Caco-2 (cell line): ENCODE measurements around the gene MRPS23. TPM values are rescaled to one million over a fixed set of nuclear protein-coding genes. Genes with fewer than 3 reads are reported as not detected.

ENCODE experiments used
- BruUV-seq: library from RNA; stranded (reverse); fragments of 400-500 nt; replicated peaks from 2 replicates; lab custom pipeline; 2021; lab: Mats Ljungman, UMichigan
- CTCF ChIA-PET: fragments of 300-600 bp; sonication (Branson Sonifier 250); formaldehyde crosslinking; loops from one replicate; lab custom pipeline; 2022; ENCODE audit warnings: antibody characterized with exemption; lab: Charles Lee
- POLR2A ChIA-PET: fragments of 300-600 bp; sonication (Branson Sonifier 250); formaldehyde crosslinking; loops from one replicate; lab custom pipeline; 2022; ENCODE audit warnings: antibody characterized with exemption; lab: Charles Lee
- DNase-seq, 2 experiments: peaks; one replicate each; pipeline versions ENCODE4 v3.0.0 to v3.0.0-alpha.2; 2020 to 2022
- H3K27me3 ChIP-seq: replicated peaks from 2 replicates; pipeline ENCODE4 v1.6.0; 2011; ENCODE audit warnings: low read length; ENCODE audit not compliant: control insufficient read depth, insufficient read depth
- H3K36me3 ChIP-seq: 2 replicates; pipeline ENCODE4 v1.5.1; 2011; ENCODE audit warnings: low read length; ENCODE audit not compliant: control insufficient read depth, insufficient read depth
- H3K4me1 ChIP-seq: fragments of 250-450 bp; sonication (Bioruptor Pico); 2 replicates; pipeline ENCODE4 v1.5.1; 2020; ENCODE audit warnings: mild to moderate bottlenecking
- H3K4me3 ChIP-seq: 2 replicates; pipeline ENCODE4 v1.5.1; 2011; ENCODE audit warnings: low read depth, mild to moderate bottlenecking, control low read depth, low read length
- H3K9me3 ChIP-seq: fragments of 250-450 bp; sonication (Bioruptor Pico); 2 replicates; pipeline ENCODE4 v1.5.1; 2020; ENCODE audit warnings: mild to moderate bottlenecking, moderate library complexity
- H3K27ac Mint-ChIP-seq: one replicate; pipeline ENCODE4 v1.8.0; 2022; ENCODE audit warnings: mixed read lengths; ENCODE audit not compliant: unreplicated experiment
- H3K27me3 Mint-ChIP-seq: one replicate; pipeline ENCODE4 v1.8.0; 2022; ENCODE audit warnings: mixed read lengths; ENCODE audit not compliant: insufficient read depth, unreplicated experiment
- H3K36me3 Mint-ChIP-seq: one replicate; pipeline ENCODE4 v1.8.0; 2022; ENCODE audit warnings: mild to moderate bottlenecking, mixed read lengths; ENCODE audit not compliant: insufficient read depth, unreplicated experiment
- H3K4me1 Mint-ChIP-seq: one replicate; pipeline ENCODE4 v1.8.0; 2022; ENCODE audit warnings: low read depth, mixed read lengths; ENCODE audit not compliant: unreplicated experiment
- H3K4me3 Mint-ChIP-seq: one replicate; pipeline ENCODE4 v1.8.0; 2022; ENCODE audit warnings: mild to moderate bottlenecking, moderate library complexity, mixed read lengths; ENCODE audit not compliant: unreplicated experiment
- H3K9me3 Mint-ChIP-seq: one replicate; pipeline ENCODE4 v1.8.0; 2022; ENCODE audit warnings: mixed read lengths; ENCODE audit not compliant: unreplicated experiment
- intact Hi-C: fragments of 100-400 bp; cut with micrococcal nuclease; formaldehyde crosslinking; loops from one replicate; pipeline ENCODE4 v1.10.0; 2022; ENCODE audit not compliant: unreplicated experiment
- total RNA-seq: library from RNA; stranded (reverse); gene quantifications from 2 replicates; pipeline ENCODE4 v1.2.3, GENCODE V29; 2022
- TF ChIP-seq, protein P1 (sequence below), 2 experiments: fragments of 200-600 bp in 1 of 2; IDR thresholded peaks; 1 replicate in 1 of 2; 2 replicates in 1 of 2; pipeline versions ENCODE4 v1.5.1 to v1.8.0; 2011 to 2022; ENCODE audit warnings: antibody characterized with exemption in 1 of 2, control low read depth in 1 of 2, inconsistent platforms in 1 of 2, low read depth in 1 of 2, low read length in 1 of 2, mild to moderate bottlenecking in 1 of 2, moderate library complexity in 1 of 2; ENCODE audit not compliant: insufficient read depth in 1 of 2, severe bottlenecking in 1 of 2, unreplicated experiment in 1 of 2

Gene MRPS23
- total RNA-seq, 1 experiment from 2014 or later = 72.9 TPM

DNA sequence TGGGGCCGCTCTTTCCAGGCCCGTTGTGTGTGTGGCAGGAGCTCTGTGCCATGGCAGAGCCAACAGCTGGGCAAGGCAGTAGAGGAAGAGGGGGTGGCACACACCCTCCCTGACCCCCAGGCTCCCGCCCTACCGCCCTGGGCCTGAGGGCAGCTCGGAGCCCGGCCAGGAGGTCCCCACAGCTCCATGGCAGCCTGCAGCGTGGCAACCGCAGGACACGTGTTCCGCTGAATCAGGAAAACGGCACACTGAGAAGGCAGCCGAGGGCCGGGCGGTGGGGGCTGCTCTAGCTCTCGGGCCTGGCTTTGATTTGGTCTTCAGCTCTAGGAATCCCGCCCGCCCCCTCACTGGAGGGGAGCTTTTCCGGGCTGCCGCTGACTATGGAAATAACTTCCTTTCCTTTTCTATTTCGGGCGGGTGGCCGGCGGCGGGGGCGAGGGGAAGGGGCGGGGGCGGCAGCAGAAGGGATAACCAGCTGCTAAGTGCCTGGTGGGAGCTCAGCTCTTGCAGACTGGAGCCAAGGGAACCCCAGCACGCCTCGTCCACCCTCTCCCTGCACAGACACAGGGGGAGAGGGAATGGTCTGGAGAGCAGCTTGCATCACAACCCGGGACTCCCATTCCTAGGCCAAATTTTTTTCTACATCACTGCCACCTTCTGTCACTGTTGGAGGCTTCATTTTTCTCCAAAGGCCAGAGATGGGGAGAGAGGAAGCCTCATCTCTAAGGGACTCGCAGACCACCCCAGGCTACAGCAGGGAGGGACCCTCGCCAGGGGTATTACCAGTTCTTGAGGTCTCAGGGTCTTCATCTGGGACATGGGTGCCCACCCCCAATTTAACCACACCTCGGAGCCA lies 24.8 kb upstream of the MRPS23 start:
- intact Hi-C loops = loop anchor here (1.0 kb wide), 3 partner anchors 18 to 121 kb away; no protein-coding TSS in a partner anchor
- Mint-ChIP-seq H3K36me3 (no peaks in the 10 kb centered on the region), H3K4me1 (peaks cover 27% of the 10 kb centered on the region), H3K9me3 (no peaks in the 10 kb centered on the region), H3K4me3 (no peak overlapping the region), H3K27ac (peak overlapping the region; percentile 89), H3K27me3 (no peaks in the 10 kb centered on the region)
- H3K9me3 ChIP-seq = no peaks in the 10 kb centered on the region
- no TSS peak for BruUV-seq
- TF ChIP-seq, protein P1, sequence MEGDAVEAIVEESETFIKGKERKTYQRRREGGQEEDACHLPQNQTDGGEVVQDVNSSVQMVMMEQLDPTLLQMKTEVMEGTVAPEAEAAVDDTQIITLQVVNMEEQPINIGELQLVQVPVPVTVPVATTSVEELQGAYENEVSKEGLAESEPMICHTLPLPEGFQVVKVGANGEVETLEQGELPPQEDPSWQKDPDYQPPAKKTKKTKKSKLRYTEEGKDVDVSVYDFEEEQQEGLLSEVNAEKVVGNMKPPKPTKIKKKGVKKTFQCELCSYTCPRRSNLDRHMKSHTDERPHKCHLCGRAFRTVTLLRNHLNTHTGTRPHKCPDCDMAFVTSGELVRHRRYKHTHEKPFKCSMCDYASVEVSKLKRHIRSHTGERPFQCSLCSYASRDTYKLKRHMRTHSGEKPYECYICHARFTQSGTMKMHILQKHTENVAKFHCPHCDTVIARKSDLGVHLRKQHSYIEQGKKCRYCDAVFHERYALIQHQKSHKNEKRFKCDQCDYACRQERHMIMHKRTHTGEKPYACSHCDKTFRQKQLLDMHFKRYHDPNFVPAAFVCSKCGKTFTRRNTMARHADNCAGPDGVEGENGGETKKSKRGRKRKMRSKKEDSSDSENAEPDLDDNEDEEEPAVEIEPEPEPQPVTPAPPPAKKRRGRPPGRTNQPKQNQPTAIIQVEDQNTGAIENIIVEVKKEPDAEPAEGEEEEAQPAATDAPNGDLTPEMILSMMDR (IDR thresholded peaks at IDR 0.05; ENCODE audit: insufficient read depth in 1 of 2, low read depth in 1 of 2, low read length in 1 of 2, severe bottlenecking in 1 of 2, unreplicated experiment in 1 of 2) = no peak
- ChIA-PET POLR2A (interaction anchor here (0.7 to 1.2 kb wide), 4 partner anchors 18 to 120 kb away, joined by 3 to 6 read pairs (median 4); no protein-coding TSS in a partner anchor), CTCF (interaction anchor here (0.7 to 2.5 kb wide), 12 partner anchors 11 to 125 kb away, joined by 3 to 16 read pairs (median 4); no protein-coding TSS in a partner anchor)
- no peak for DNase-seq
- H3K4me3 ChIP-seq = no peak overlapping the region
- peaks cover 27% of the 10 kb centered on the region for H3K4me1 ChIP-seq
- H3K36me3 ChIP-seq = peaks cover 1% of the 10 kb centered on the region; the same call in 1 of the 2 replicates
- H3K27me3 ChIP-seq = no peaks in the 10 kb centered on the region

GRCh38 chr17:57874058-57874419 lies 24.2 kb upstream of the MRPS23 start:
- DNase-seq = no peak
- no peaks in the 10 kb centered on the region for H3K9me3 Mint-ChIP-seq
- H3K4me1 Mint-ChIP-seq = peaks cover 21% of the 10 kb centered on the region
- H3K27me3 Mint-ChIP-seq = no peaks in the 10 kb centered on the region
- H3K27ac Mint-ChIP-seq = no peak overlapping the region
- H3K9me3 ChIP-seq = no peaks in the 10 kb centered on the region
- POLR2A ChIA-PET = interaction anchor here (0.7 kb wide), 1 partner anchor 45 kb away, joined by 6 read pairs; no protein-coding TSS in a partner anchor
- H3K36me3 Mint-ChIP-seq = no peaks in the 10 kb centered on the region
- no peak overlapping the region for H3K4me3 ChIP-seq
- no peak overlapping the region for H3K4me3 Mint-ChIP-seq
- CTCF ChIA-PET = interaction anchor here (0.7 to 0.9 kb wide), 2 partner anchors 11 to 74 kb away, joined by 3 to 4 read pairs; no protein-coding TSS in a partner anchor
- peaks cover 1% of the 10 kb centered on the region; the same call in 1 of the 2 replicates for H3K36me3 ChIP-seq
- BruUV-seq = no TSS peak
- no peaks in the 10 kb centered on the region for H3K27me3 ChIP-seq
- H3K4me1 ChIP-seq = peaks cover 20% of the 10 kb centered on the region
- intact Hi-C loops = no loop called here
- TF ChIP-seq, protein P1 (IDR thresholded peaks at IDR 0.05; ENCODE audit: insufficient read depth in 1 of 2, low read depth in 1 of 2, low read length in 1 of 2, severe bottlenecking in 1 of 2, unreplicated experiment in 1 of 2) = no peak

- H3K36me3 Mint-ChIP-seq = no peaks in the 10 kb centered on the region
- BruUV-seq = no TSS peak
- peaks cover 3% of the 10 kb centered on the region; the same call in 1 of the 2 replicates for H3K36me3 ChIP-seq
- peaks cover 17% of the 10 kb centered on the region for H3K4me1 Mint-ChIP-seq
- no peak overlapping the region for H3K4me3 Mint-ChIP-seq
- no peak overlapping the region for H3K4me3 ChIP-seq
- ChIA-PET CTCF (no interaction called here), POLR2A (no interaction called here)
- no peaks in the 10 kb centered on the region for H3K9me3 ChIP-seq
- intact Hi-C loops = no loop called here
- no peak overlapping the region for H3K27ac Mint-ChIP-seq
- no peak for DNase-seq
- H3K27me3 Mint-ChIP-seq = no peaks in the 10 kb centered on the region
- TF ChIP-seq, protein P1 (IDR thresholded peaks at IDR 0.05; ENCODE audit: insufficient read depth in 1 of 2, low read depth in 1 of 2, low read length in 1 of 2, severe bottlenecking in 1 of 2, unreplicated experiment in 1 of 2) = no peak
- H3K27me3 ChIP-seq = no peaks in the 10 kb centered on the region
- H3K9me3 Mint-ChIP-seq = no peaks in the 10 kb centered on the region
- H3K4me1 ChIP-seq = peaks cover 16% of the 10 kb centered on the region
Observed at GRCh38 chr17:57873261-57874057, 23.6 kb upstream of the MRPS23 start.
